Measurements from ENCODE around the gene KIF4B.
A peak's percentile ranks its signal among the peaks of the same experiment; 100 is the strongest.
"Not testable (repeated sequence)": the region's sequence is repeated elsewhere in the genome, so short reads cannot be mapped to it uniquely, and the experiment has no call there.

The KIF4B gene, protein sequence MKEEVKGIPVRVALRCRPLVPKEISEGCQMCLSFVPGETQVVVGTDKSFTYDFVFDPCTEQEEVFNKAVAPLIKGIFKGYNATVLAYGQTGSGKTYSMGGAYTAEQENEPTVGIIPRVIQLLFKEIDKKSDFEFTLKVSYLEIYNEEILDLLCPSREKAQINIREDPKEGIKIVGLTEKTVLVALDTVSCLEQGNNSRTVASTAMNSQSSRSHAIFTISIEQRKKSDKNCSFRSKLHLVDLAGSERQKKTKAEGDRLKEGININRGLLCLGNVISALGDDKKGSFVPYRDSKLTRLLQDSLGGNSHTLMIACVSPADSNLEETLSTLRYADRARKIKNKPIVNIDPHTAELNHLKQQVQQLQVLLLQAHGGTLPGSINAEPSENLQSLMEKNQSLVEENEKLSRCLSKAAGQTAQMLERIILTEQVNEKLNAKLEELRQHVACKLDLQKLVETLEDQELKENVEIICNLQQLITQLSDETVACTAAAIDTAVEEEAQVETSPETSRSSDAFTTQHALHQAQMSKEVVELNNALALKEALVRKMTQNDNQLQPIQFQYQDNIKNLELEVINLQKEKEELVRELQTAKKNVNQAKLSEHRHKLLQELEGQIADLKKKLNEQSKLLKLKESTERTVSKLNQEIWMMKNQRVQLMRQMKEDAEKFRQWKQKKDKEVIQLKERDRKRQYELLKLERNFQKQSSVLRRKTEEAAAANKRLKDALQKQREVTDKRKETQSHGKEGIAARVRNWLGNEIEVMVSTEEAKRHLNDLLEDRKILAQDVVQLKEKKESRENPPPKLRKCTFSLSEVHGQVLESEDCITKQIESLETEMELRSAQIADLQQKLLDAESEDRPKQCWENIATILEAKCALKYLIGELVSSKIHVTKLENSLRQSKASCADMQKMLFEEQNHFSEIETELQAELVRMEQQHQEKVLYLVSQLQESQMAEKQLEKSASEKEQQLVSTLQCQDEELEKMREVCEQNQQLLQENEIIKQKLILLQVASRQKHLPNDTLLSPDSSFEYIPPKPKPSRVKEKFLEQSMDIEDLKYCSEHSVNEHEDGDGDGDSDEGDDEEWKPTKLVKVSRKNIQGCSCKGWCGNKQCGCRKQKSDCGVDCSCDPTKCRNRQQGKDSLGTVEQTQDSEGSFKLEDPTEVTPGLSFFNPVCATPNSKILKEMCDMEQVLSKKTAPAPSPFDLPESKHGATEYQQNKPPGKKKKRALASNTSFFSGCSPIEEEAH

DNA sequence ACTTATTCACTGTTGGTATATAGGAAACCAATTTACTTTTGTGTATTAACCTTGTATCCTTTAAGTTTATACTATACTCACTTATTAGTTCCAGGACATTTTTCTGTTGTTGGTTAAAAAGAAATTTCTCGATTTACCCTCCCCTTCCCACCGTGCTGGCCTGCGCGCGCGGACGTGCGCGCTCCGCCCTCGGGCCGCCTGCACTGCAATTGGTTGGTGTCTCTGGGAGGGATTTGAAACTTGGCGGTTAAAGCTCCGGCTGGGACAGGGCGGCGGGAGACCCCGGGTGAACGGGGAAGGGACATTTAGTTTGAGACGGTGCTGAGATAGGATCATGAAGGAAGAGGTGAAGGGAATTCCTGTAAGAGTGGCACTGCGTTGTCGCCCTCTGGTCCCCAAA is at the start of gene KIF4B:
Gene KIF4B (plus strand): TSS at position 230 of the 400 bp plus-strand sequence. CDS start 105 bp downstream, at position 335.
- no peak for FAIRE-seq
- no peak for DNase-seq (ENCODE audit: insufficient read length, low spot score)
- TF ChIP-seq POLR2A (IDR thresholded peaks at IDR 0.05; ENCODE audit: low read depth, low read length): no peak

- no peak for TF ChIP-seq POLR2A (IDR thresholded peaks at IDR 0.05; ENCODE audit: low read depth, low read length)
These were observed 47.3 kb upstream of the KIF4B start for GRCh38 chr5:154966081-154966841.

GRCh38 chr5:154966874-154967273 is 46.7 kb upstream of the KIF4B start:
- DNase-seq (ENCODE audit: insufficient read length, low spot score) (no peak), FAIRE-seq (no peak)
- no peak for TF ChIP-seq POLR2A (IDR thresholded peaks at IDR 0.05; ENCODE audit: low read depth, low read length)

More at GRCh38 chr5:154966081-154966841, 47.3 kb upstream of the KIF4B start:
- DNase-seq (ENCODE audit: insufficient read length, low spot score): no peak
- no peak for FAIRE-seq

DNA sequence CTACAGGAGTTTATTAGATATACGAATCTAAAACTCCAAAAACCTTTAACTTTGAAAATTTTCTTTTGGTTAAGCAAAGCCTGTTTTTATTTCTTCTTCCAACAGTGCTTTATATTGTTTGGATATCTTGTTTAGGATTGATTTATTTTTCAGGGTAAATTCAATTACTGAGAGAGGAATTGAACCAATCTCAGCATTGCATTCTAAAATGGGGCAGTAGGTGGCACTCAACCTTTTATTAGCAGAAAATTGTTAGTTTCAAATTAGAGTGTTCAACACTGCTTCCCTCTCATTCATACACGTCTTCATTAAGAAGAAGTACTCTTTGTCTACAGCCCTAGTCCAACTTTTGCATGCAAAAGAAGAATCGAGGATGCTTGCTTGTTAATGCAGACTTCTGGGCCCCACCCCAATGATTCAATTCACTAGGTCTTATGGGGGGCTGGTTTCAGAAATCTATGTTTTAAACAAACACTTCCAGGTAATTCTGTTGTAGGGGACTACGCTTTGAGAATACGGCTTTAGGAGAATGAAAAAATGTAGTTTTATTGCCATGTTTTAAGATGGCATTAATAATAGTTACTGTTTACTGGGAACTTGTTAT is 46.0 kb upstream of the KIF4B start:
- DNase-seq (ENCODE audit: insufficient read length, low spot score) (no peak), FAIRE-seq (no peak)
- no peak for TF ChIP-seq POLR2A (IDR thresholded peaks at IDR 0.05; ENCODE audit: low read depth, low read length)

GRCh38 chr5:154968953-154969352 is 44.6 kb upstream of the KIF4B start:
- TF ChIP-seq POLR2A (IDR thresholded peaks at IDR 0.05; ENCODE audit: low read depth, low read length): no peak
- FAIRE-seq (no peak), DNase-seq (ENCODE audit: insufficient read length, low spot score) (no peak)

DNA sequence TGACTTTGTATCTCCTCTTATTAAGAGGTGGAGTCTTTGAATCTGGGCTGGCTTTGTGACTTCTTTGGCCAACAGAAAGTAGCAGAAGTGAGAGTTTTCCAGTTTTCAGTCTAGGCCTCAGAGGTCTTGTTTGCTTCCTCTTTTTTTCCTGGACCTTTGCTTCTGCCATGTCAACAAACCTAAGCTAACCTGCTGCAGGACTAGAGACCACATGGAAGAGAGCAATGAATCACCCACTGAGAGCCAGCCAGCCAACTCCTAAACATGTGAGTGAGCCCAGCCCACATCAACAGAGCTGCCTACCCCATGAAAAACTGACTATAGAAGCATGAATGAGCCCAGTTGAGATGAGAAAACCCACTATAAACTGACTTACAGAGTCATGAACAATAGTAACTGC is 42.8 kb upstream of the KIF4B start:
- no peak for TF ChIP-seq POLR2A (IDR thresholded peaks at IDR 0.05; ENCODE audit: low read depth, low read length)
- DNase-seq (ENCODE audit: insufficient read length, low spot score) (no peak), FAIRE-seq (peak; percentile 30)

DNA sequence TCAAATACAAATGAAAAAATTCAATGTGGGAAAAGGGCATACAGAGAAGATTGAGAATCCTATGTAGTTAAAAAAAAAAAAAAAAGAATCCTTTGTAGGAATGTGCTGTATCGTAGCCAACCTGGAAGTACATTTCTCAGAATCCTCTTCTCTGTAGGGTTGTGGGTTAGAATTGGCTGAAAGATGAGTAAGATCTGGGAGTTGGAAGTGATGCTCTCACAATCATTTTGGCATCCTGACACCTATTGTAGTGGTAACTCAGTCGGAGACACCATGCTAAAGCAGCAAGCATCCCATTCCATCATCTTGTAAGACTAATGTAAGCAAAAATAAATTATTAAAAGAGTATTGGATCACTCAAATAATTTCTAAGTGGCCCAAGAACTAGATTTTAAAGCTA is 42.1 kb upstream of the KIF4B start:
- TF ChIP-seq POLR2A (IDR thresholded peaks at IDR 0.05; ENCODE audit: low read depth, low read length): no peak
- FAIRE-seq (no peak), DNase-seq (ENCODE audit: insufficient read length, low spot score) (no peak)

GRCh38 chr5:154972476-154973080 is 41.0 kb upstream of the KIF4B start:
- FAIRE-seq (peak; percentile 15), DNase-seq (ENCODE audit: insufficient read length, low spot score) (no peak)
- no peak for TF ChIP-seq POLR2A (IDR thresholded peaks at IDR 0.05; ENCODE audit: low read depth, low read length)

DNA sequence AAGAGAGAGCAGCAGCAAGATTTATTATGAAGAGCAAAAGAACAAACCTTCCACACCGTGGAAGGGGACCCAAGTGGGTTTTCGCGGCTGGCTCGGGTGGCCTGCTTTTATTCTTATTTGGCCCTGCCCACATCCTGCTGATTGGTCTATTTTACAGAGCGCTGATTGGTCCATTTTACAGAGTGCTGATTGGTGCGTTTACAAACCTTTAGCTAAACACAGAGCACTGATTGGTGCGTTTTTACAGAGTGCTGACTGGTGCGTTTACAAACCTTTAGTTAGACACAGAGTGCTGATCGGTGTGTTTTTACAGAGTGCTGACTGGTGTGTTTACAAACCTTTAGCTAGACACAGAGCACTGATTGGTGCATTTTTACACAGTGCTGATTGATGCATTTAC is 37.5 kb upstream of the KIF4B start:
- DNase-seq (ENCODE audit: insufficient read length, low spot score); FAIRE-seq: not testable (repeated sequence)

DNA sequence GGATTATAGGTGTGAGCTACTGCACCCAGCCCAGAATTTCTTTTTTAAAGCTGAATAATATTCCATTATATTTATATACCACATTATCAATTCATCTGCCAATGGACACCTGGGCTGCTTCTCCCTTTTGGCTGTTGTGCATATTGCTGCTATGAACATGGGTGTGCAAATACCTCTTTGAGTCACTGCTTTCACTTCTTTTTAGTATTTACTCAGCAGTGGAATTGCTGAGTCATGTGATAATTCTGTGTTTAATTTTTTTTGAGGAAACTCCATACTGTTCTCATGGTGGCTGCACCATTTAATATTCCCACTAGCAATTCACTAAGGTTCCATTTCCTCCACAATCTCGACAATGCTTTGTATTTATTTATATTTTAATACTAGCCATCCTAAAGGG is 36.1 kb upstream of the KIF4B start:
- DNase-seq (ENCODE audit: insufficient read length, low spot score): no peak
- no peak for TF ChIP-seq POLR2A (IDR thresholded peaks at IDR 0.05; ENCODE audit: low read depth, low read length)
- no peak for FAIRE-seq

DNA sequence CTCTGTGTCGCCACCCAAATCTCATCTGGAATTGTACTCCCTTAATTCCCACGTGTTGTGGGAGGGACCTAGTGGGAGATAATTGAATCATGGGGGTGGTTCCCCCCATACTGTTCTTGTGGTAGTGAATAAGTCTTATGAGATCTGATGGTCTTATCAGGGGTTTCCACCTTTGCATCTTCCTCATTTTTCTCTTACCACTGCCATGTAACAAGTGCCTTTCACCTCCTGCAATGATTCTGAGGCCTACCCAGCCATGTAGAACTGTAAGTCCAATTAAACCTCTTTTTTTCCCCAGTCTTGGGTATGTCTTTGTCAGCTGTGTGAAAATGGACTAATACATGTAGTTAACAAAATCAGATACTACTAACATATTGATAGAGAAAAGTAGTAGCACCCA is 35.3 kb upstream of the KIF4B start:
- not testable (repeated sequence) for DNase-seq (ENCODE audit: insufficient read length, low spot score); FAIRE-seq

DNA sequence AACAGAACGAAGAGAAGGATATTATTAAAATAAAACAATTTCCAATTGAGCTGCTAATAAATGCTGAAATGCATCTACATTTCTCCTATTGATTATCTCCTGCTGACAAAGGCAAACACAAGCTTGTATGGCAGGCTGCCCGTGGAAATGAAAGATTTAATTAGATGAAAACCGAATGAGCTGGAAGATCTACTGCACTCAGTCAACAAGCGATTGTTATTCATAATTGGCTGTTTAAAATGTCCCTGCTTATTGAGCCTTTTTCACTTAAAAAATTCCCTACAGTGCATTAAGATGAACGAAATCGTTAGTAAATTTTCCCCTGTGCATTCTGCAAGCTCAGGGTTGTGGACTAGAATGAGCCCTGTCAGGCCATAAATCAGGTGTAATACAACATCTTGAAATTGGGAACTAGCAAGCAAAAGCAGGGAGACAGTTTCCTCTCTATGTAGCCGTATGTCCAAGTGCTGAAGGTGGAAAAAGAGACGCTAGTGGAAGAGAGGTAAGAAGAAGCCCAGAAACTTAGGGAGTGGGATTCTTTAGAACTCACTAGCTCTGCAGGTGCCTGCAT is 28.5 kb upstream of the KIF4B start:
- DNase-seq (ENCODE audit: insufficient read length, low spot score) (no peak), FAIRE-seq (no peak)
- TF ChIP-seq POLR2A (IDR thresholded peaks at IDR 0.05; ENCODE audit: low read depth, low read length): no peak

Measured in H54 (cell line).